H54 (cell line): ENCODE measurements around the gene MICAL3.

Experiments used
- DNase-seq: peaks from one replicate; pipeline ENCODE4 v3.0.0; 2011; ENCODE audit warnings: low spot score, mixed read lengths; ENCODE audit not compliant: insufficient read length
- FAIRE-seq: peaks from 3 replicates; lab custom pipeline; 2011; peaks lifted over from hg19 to GRCh38; lab: Jason Lieb, UNC
- POLR2A ChIP-seq: IDR thresholded peaks from 2 replicates; pipeline ENCODE4 v1.6.1; 2011; ENCODE audit warnings: low read depth, mild to moderate bottlenecking, low read length

The MICAL3 gene

DNA sequence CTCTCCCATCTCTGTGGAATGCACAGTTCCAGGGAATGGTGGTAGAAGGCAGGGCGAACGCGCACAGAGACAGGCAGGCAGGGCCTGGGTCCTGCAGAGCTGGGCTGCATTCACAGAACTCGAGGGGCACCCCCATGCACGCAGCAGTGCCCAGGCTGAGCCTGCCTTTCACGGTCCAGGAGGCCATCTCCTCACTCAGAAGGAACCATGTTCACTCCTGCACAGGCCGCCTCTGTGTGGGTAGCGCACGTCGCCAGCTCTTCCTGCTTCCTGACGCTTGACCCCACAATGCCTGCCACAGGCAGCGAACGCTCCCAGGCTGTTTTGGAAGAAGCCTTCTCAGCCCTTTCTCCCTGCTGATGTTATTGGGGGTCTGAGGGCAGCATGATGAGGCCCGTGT is 151.2 kb downstream of the MICAL3 start:
- FAIRE-seq (no peak), DNase-seq (no peak)
- TF ChIP-seq POLR2A: no peak

DNA sequence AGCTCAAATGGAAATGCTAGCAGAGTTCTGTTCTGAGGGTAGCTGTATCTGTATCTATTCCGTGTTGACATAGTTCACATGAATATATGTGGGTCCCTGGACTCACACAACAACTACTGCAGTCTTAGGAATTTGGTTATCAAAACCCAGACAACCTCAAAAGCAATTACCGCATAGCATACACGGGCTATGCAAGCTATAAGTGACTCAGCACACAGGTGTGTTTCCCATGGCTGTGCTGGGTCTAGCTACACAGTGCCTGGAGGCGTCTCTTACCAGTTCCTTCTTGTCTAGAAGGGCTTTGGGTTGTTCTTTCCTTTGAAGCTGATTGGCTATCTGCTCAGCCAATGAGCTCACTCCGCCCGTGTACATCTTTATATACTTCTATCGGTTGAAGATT is 151.9 kb downstream of the MICAL3 start:
- FAIRE-seq (no peak), DNase-seq (no peak)
- no peak for TF ChIP-seq POLR2A

DNA sequence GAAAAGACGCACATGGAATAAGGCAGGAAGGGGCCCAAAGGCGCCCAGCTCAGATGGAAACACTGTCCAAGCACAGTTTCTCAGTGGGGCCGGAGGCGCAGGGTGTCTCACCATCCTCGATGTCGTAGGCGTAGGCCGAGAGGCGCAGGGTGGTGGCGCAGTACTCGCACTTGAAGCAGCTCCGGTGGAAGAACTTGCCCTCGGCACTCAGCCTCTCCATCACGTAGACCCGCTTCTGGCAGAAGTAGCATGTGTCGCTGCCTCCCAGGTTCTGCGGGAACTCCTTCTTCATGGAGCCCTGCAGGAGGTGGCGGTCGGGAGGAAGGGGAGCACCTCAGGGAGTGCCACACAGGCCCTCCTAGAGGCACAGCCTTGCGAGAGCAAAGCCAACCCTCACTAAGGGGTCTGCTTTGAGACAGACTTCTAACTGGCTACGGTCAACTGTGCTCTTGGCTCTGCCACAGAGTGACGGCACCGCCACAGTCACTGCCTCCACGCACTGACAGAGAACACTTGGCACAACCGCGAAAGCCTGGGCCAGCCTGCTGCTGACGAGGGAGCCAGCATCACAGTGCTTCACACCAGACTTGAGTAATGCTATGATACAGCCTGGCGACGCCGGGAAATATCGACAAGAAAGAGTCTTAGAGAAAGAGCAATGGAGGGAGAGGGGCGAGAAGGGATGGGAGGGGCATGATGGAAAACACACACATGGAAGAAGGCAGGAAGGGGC is 152.5 kb downstream of the MICAL3 start:
- FAIRE-seq: no peak
- DNase-seq: no peak

DNA sequence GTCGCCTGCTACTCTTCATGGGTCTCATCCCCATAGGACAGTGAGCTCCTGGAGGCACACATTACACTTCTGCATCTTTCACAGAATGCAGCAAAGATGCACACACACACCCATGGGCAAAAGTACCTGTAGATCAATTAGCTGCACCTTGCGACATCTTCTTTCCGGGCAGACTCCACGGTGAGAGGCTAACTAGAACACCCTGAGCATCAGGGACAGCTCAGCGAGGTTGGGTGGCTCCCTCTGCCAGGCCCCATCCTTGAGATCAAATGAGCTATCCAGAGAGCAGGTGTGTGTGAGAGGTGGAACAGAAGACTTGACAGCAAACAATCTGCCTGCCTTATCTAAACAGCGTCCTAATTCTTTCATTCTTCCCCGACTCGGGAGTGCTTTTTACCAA is 154.0 kb downstream of the MICAL3 start:
- FAIRE-seq: no peak
- DNase-seq: no peak
- no peak for TF ChIP-seq POLR2A

More for the DNA sequence above, 152.5 kb downstream of the MICAL3 start:
- TF ChIP-seq POLR2A: no peak

DNA sequence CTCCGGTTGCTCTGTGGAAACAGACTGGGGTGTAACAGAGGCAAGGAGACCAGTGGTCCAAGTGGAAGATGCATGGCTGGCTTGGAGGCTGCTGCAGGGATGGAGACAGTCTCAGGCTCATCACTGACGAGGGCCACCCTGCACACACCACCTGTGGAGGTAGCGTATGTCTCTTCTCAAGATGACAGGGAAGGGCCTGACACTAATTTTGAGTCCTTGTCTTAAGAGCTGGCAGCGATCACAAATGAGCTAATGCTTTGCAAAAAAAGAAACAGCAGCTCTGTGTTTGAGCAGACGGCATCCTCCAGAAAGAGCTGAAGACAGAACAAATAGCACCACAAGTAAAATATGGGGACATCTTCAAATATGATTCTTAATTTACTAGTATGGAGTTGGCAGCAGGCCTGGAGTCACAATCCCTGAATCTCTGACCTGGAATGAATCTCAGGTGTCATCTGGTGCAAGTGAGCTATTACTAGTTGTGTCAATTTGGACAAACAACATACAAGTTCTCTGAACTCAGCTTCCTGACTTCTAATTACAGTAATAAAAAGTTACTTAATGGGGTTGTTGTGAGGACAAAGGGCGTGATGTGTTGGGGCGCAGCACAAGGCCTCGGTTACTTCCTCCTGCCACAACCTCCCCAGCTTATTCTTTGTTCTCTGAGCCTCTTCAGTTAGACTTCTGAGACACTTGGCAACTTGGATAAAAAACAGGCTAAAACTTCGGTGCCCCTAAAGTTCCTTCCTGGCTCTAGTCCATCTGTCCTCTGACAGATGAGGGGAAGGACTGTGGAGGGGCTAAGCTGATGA is 154.9 kb downstream of the MICAL3 start:
- FAIRE-seq (no peak), DNase-seq (no peak)
- TF ChIP-seq POLR2A: no peak

DNA sequence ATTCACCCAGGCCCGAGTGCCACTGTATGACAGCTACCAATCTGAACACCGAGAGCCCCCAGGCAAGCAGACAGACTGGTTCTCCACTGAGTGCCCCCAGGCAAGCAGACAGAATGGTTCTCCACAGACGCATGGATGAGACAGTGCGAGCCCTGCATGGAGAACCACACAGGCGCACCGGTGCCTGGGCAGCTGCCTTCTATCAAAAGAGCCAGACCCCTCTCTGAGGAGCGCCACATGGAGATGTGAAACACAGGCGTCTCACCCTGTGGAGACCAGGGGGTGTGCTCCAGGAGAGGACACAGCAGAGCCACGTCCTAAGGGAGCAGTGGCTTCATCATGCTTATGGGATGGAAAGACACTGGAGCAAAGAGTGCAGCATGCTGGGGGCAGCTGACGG is 155.6 kb downstream of the MICAL3 start:
- no peak for DNase-seq
- no peak for TF ChIP-seq POLR2A
- FAIRE-seq: no peak

DNA sequence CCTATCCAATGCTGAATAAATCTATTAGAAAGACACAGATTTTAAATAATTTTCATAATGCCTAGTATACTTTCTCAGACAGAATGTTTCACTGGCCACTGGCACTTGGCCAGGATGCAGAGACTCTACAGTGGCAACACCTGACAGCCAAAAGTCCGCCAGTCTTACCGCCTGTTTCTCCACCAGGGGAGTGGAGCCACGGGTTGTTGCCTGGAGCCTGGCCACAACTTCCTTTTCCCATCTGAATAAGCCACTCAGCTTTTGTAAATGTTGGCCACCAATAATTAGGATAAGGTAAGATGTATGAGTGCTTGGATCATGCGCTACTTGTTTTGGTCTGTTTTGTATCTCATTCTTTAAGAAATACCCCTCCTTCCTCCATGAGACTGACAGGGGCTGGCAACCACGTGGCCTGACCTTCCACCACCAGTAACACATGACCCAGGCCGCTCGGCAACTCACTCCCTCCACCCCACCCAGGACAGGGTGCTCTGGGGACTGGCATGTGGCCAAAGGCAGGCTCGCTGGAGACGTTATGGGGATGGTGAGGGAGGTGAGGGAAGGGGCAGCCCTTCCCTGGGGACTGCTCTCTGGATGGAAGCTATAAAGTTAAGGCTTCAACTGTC is 157.1 kb downstream of the MICAL3 start:
- DNase-seq (no peak), FAIRE-seq (no peak)
- no peak for TF ChIP-seq POLR2A

DNA sequence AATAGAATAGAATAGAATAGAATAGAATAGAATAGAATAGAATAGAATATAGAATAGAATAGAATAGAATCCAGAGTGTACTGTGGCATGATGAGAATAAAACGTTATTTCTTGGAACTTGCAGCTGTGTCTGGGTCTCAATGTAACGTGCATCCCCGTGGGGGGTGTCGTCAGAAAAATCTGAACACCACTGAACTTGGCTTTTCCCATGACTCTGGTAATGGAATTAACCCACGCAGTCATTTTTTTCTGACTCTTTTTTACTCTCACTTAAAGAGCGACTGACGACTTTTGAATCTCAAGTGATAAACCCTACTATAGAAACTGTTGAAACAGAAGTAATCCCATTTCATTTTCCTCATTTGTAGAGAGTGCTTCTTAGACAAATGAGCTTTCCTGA is 157.7 kb downstream of the MICAL3 start:
- TF ChIP-seq POLR2A: no peak
- DNase-seq (no peak), FAIRE-seq (no peak)

DNA sequence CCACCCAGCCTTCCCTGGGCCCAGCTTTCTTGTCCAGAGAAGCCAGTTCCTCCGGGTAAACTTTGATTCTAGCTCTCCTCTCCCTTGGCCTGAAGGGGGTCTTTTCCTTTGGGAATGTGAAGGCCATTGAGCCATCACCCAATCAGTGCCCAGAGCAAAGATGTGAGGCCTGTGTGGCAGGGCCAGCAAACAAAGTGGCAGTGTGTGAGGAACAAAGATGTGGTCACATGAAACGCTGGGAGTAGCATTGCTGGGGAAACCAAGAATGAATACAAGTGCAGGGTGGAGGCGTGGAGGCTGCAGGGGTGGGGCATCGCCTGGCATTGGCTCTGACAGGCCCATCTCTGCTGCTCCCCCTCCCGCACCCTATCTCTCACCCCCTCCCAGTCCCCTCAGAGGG is 158.2 kb downstream of the MICAL3 start:
- TF ChIP-seq POLR2A: no peak
- FAIRE-seq (no peak), DNase-seq (no peak)

DNA sequence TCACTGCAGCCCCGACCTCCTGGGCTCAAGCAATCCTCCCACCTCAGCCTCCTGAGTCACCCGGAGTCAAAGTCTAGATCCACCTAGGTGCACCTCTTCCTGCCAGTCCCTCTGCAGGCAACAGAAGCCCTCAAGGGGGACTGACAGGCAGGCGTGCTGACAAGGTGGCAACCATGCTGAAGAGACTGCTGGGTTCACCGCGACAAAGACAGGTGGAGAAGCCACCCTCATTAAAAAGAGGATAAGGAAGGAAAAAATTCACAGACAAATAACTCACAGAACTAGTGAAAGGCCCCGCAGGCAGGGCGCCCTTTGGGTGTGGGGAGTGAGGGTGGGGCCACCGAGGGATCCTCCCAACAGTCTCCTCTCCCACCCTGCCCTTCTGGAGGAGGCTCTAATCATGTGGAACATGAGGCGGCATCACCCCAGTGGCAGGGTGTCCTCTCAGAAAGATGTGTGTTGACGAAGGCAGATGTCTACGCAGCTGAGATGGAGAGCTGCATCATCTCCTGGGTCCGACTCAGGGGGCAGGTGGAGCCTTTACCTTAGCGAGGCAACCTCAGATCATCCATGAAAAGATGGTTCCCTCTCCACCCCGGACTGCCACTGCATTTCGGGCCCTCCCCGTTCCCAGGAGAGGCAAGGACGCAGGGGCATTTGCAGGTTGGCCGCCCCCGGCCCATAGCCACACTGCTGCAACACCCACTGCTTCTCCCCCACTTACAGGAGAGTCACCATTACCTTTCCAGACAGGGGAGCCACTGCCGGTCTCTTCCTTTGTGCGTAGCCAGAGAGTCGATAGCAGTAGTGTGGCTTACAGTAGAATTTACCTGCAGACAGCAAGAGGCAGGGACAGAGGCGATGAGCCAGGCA is 158.9 kb downstream of the MICAL3 start:
- DNase-seq (no peak), FAIRE-seq (no peak)
- TF ChIP-seq POLR2A: no peak

DNA sequence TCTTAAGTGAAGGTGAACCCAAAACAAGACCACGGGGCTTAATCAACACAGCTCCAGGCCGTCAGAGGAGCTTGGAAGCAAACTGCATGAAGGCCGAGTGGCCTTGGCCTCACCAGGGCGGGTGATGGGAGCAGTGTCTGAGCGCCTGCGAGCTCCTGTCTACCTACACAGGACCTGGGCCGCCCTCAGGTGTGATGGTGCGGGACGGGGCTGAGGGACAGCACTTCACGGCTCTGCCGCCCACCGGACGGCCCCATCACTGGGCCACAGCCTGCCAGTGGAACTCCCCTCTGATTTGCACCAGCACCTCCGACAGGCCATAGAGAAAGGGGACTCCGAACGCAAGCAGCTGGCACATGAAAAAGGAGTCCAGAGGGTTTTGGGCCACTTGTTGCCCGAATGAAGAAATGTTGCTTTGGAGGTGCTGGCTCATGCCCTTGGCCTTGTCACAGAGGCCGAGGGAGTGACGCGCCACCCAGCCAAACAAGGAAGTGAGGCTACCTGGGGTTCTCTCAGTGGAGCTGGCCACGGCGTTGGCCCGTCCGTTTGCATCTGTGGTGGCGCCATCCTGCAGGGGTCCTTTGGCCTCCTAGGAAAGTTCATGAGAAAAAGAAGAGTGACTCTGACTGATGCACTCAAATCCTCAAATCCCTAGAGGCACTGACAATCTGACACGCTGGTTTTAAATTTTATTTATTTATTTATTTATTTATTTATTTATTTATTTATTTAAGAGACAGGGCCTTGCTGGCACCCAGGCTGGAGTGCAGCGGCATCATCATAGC is 159.8 kb downstream of the MICAL3 start:
- DNase-seq: no peak
- no peak for FAIRE-seq
- no peak for TF ChIP-seq POLR2A

DNA sequence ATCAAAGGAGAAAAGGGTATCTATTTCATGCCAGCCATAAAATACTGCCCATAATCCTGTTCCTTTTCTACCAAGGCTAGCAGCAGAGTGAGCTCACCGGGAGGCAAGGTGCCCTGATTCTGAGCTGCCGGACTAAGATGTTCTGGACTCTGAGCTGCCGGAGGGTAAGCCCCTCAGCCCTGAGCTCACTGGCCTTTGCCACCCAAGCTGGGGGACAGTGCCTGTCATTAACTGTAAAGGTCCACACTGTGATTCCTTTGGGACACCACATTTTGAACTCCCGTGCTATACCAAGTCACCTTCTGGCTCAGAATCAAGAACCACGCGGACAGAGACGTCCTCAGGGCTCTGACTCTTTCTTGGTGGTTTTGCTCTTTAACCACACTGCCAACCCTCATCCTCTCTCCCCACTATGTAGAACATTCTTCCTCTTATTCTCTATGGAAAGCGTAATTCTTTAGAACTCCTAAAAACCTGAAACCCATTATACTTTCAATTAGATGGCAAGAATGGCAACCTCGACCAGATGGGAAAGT is 161.6 kb downstream of the MICAL3 start:
- no peak for TF ChIP-seq POLR2A
- FAIRE-seq (no peak), DNase-seq (no peak)
